ENCODE results near the gene NFKBIE. TPM values are rescaled to one million over a fixed set of nuclear protein-coding genes. Genes with fewer than 3 reads are reported as not detected.

The NFKBIE gene
- total RNA-seq, 1 experiment from 2014 or later, result 7.6 TPM

GRCh38 chr6:44258921-44259320, 6.4 kb downstream of the NFKBIE start:
- peaks cover 27% of the 10 kb centered on the region for H3K79me2 ChIP-seq (ENCODE audit: insufficient read depth, low read length)
- no peaks in the 10 kb centered on the region for H3K9me2 ChIP-seq (ENCODE audit: insufficient read depth)
- H3K4me2 ChIP-seq (ENCODE audit: low read length), result no peak overlapping the region
- no peak overlapping the region for H3K9ac ChIP-seq (ENCODE audit: low read length)
- no peaks in the 10 kb centered on the region for H3K9me3 ChIP-seq (ENCODE audit: control insufficient read depth in 1 of 2, insufficient read depth in 1 of 2, low read depth in 1 of 2, low read length in 2 of 2)
- no peak overlapping the region for H3K27ac ChIP-seq (ENCODE audit: low read depth, low read length)
- ChIA-PET RAD21 (ENCODE audit: low non-redundant PET in 1 of 2, low total read pairs in 2 of 2, uncharacterized antibody in 2 of 2, unreplicated experiment in 2 of 2) (no interaction called here), POLR2A (no interaction called here), CTCF (no interaction called here)
- no peaks in the 10 kb centered on the region for H3K27me3 ChIP-seq (ENCODE audit: insufficient read depth, low read length)
- DNase-seq (ENCODE audit: low read depth, low spot score) (no peak), ATAC-seq (no peak)
- no peak overlapping the region for H3K4me3 ChIP-seq (replicated peaks in 1 of 2; ENCODE audit: low read depth in 1 of 2, low read length in 2 of 2)
- TF ChIP-seq FOSL1 (IDR thresholded peaks at IDR 0.05; ENCODE audit: low read depth), result no peak
- TF ChIP-seq, protein P1, sequence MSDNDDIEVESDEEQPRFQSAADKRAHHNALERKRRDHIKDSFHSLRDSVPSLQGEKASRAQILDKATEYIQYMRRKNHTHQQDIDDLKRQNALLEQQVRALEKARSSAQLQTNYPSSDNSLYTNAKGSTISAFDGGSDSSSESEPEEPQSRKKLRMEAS (IDR thresholded peaks at IDR 0.05), result no peak
- no peak for TF ChIP-seq ZNF274 (IDR thresholded peaks at IDR 0.05; ENCODE audit: low read depth, low read length)
- TF ChIP-seq JUND (IDR thresholded peaks at IDR 0.05), result no peak
- no peak for TF ChIP-seq TCF7L2 (IDR thresholded peaks at IDR 0.05; ENCODE audit: borderline replicate concordance, extremely low read depth, insufficient read depth, insufficient read length)
- no peak for TF ChIP-seq CTCF (IDR thresholded peaks at IDR 0.05 in 2 of 3, conservative IDR thresholded peaks at IDR 0.05 in 1 of 3; ENCODE audit: borderline replicate concordance in 1 of 3, insufficient read depth in 1 of 3, low read depth in 2 of 3, low read length in 2 of 3)
- no peak for TF ChIP-seq POLR2AphosphoS5 (IDR thresholded peaks at IDR 0.05; ENCODE audit: low read depth, low read length)
- TF ChIP-seq ELF1 (IDR thresholded peaks at IDR 0.05; ENCODE audit: borderline replicate concordance, low read depth), result no peak
- no peak for TF ChIP-seq EZH2phosphoT487 (IDR thresholded peaks at IDR 0.05; ENCODE audit: borderline replicate concordance)
- TF ChIP-seq SIN3A (IDR thresholded peaks at IDR 0.05; ENCODE audit: low read depth), result no peak
- no peak for TF ChIP-seq CBX3 (IDR thresholded peaks at IDR 0.05; ENCODE audit: low read depth)
- no peak for TF ChIP-seq SP1 (IDR thresholded peaks at IDR 0.05; ENCODE audit: low read depth)
- no peak for TF ChIP-seq RAD21 (IDR thresholded peaks at IDR 0.05; ENCODE audit: low read depth)
- no peak for TF ChIP-seq YY1 (IDR thresholded peaks at IDR 0.05; ENCODE audit: extremely low read depth, insufficient replicate concordance, low read depth, low read length)
- no peak for TF ChIP-seq POLR2A (IDR thresholded peaks at IDR 0.05; ENCODE audit: borderline replicate concordance, extremely low read depth, insufficient read depth, insufficient read length)
- H3K4me1 ChIP-seq (ENCODE audit: control insufficient read depth in 1 of 2, insufficient read depth in 2 of 2, low read length in 2 of 2), result peaks cover 3 to 29% of the 10 kb centered on the region in 2 experiments
- no peak overlapping the region for H2AFZ ChIP-seq (ENCODE audit: low read depth, low read length, poor library complexity, severe bottlenecking)
- H4K20me1 ChIP-seq (ENCODE audit: insufficient read depth), result peaks cover 11% of the 10 kb centered on the region; the same call in 1 of the 2 replicates
- intact Hi-C loops (cut with micrococcal nuclease), result no loop called here
- peaks cover 6 to 18% of the 10 kb centered on the region in 2 experiments; a peak in 3 of 4 replicates for H3K36me3 ChIP-seq (ENCODE audit: control insufficient read depth in 1 of 2, insufficient read depth in 2 of 2, low read length in 2 of 2)
- no TSS peak for BruUV-seq (replicated peaks)

All from HCT116 (cell line).